HG03565 (cell line): Measurements from ENCODE around the gene STEAP3.

Experiments used
- ATAC-seq: cut with Tn5 transposase; IDR thresholded peaks from one replicate; pipeline ENCODE4 v1.9.1; 2021; ENCODE audit warnings: mild to moderate bottlenecking, moderate library complexity; ENCODE audit not compliant: unreplicated experiment

The STEAP3 gene

DNA sequence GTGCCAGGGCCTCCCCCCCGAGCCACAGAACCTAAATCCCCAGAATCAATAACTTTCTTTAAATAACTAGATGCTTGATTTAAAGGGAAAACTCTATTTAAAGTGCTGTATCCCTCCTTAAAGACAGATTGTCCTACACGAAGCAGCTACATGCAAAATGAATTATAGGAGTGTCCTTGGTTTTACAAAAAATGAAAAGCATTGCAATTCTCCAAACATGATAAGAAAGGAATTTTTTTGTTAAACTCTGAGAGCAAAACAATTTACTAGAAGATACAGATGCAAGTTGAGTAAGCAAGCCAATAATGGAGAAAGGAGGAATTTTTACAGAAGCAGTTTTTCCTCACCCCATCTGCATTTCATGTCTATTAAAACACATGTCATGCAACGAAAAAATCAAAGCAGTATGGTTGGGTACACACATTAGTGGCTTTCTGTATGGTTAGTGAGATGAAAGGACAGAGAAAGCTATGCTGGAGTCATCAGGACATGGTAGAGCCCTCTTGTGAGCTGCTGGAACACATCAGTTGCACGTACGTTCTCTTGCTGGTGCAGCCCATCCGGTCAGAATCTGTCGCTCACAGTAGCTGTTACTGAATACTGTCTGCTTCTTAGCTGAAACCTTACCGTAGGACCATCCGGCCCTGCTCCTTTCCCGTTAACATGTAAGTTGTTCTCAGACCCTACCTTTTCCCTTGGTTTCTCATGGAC, 25.9 kb upstream of the STEAP3 start:
- no peak for ATAC-seq

DNA sequence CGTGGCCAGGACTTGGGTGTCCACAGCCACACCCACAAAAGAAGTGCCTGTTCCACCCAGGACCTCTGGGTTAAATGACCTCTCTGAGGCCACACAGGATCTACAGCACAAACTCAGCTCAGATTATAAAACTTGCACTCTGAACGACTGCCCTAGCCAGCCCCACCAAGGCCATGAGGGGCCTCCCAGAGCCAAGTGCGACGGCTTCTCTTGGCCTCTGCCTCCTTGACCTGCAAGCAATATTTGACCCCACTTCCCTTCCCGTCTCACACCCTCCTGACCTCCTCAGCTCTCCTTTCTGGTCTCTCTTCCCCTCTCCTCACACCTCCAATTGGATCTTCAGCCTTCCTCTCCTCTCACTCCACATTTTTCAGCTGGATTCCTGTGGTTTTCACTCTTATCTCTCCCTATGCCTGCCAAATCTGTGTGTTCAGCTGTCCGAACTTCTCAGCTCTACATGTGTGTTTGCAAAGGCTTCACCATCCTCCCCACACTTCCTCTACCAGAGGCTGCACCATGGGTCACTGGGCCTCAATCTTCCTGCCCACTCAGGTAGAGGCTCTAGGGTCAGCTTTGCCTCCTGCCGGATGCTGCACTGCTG, 25.3 kb upstream of the STEAP3 start:
- no peak for ATAC-seq

DNA sequence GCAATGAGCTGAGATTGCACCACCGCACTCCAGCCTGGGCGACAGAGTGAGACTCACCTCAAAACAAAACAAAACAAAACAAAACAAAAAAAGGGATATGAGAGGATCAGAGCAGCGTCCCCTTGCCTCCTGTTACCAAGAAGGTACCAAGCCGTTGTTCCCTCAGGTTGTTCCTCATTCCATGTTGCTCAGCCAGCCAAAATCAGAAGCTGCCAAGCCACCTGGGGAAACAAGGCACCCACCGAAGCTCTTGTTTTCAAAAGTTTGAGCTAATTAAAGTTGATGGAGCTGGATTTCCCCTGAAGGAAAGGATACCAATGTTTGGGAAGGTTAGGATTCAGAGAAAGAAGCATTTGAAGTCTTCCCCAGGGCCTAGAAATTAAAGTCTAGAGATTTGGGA, 21.8 kb upstream of the STEAP3 start:
- ATAC-seq = no peak

DNA sequence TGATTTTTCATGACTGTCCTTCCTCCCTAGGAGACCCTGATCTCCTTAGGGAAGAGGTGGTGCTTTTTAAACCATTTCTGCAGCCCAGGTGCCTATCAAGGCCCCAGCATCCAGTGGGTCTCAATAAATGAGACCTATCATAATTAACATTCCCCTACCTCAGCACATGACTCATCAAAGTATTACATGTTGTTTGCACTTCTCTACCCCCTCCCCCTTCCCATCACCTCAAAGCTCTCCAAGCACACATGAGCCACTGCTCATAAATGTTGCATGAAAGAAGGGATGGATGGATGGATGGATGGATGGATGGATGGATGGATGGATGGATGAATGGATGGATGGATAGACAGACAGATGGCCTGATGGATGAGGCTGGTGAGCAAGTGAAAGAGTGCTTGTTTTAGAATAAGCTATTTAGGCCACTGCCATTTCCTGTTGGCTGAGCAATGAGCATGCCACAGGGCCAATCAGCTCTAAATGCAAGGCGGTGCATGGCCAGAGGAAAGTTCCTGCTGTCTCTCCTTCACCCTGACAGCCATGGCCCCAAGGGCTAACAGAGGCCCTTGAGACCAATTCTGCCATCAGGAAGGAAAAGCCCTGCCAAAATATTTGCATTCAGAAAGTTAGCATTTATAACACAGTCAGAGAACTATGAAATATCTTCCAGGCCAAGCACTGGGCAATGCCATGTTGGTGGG, 20.9 kb upstream of the STEAP3 start:
- no peak for ATAC-seq

DNA sequence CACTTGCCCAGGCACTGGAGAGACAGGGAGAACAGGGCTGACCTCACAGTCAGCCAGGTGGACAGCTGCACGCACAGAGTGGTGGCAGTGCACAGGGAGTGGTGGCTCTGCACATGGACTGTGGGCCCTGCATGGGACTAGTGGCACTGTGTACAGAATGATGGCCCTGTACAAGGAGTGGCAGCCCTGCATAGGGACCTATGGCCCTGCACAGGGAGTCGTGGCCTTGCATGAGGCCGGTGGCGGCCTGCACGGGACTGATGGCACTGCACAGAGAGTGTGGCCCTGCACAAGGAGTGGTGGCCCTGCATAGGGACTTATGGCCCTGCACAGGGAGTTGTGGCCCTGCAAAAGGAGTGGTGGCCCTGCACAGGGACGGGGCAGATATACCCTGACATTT, 19.1 kb upstream of the STEAP3 start:
- no peak for ATAC-seq

DNA sequence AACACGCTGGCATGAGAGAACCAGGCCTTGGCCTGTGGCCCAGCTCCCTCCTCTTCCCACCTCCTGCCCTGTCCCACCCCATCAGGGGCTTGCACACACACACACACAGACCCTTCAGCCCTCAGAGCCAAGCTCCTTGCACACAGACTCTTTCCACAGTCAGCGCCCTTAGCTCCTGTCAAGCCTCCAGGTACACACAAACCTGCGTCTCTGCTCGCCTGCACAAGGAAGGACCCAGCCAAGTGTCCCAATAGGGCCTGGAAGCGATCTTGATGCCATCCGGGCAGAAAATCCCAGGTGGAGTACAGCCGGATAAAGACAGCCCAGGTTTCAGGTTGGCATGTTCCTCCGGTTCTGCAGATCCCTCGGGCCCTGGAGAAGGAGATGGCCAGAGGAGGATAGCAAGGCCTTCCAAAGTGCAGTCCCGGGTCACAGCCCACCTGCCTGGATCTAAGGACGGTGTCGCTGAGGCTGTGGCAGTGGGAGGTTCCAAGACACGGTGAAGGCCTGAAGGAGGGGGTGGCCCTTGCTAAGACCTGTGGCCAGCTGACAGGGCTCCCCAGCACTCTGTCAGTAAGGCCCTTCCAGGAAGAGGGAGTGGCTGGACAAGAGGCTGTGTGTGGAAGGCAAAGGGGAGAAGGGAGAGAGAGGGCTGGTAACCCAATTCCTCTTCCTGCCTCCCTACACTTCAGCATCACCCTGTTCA, 18.5 kb upstream of the STEAP3 start:
- ATAC-seq = no peak

DNA sequence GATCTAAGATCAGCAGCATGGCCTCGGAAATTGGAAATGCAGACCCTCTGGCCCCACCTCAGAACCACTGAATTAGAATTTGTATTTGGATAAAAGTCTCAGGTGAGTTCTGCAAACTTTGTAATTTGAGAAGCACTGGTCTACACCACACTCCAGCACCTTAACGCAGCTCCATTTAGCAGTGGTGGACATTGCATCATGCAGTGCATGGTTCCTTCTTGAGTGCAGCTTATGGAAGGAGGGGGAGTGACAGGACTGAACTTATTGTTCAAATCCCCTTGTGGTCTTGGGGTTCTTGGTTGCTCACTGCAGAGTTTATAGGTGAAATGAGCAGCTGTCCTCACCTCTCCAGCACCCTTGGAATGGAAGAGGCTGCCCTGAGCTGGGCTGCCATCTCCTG, 17.4 kb upstream of the STEAP3 start:
- no peak for ATAC-seq

DNA sequence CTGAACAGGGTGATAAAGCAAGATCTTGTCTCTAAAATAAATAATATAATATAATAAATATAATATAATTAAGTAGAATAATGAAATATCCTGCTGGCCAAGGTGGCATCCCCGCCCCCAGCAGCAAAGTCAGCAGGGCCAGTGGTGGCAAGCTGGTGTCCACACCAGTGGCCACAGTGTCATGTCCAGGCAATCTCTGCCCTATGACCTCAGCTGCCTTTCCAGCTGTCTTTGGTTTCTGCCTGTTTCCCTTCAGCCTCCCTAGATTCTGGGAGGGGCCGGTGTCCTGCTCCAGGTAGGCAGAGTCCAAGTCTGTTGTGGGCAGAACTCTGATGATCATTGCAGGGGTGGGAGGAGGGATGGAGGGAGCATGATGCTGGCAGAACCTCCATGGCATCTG, 16.2 kb upstream of the STEAP3 start:
- ATAC-seq = no peak

DNA sequence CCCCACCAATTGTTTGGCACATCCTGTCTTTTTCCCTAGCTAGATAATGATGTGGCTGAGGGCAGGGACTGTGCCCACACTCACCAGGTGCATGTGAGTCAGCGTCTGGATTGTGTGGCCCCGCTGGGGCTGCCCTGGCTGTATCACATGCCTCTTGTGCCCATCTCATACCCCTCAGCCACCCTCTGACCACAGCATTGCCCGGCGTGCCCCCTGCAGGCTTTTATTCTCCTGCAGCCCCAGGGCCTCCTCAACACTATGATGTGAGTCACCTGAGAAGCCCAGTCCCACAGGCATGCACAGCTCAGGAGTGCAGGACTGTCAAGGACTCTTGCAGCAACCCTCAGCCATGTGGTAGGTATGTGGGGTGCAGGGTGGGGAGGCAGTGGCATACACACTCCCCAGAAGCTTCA, 14.8 kb upstream of the STEAP3 start:
- ATAC-seq = no peak

DNA sequence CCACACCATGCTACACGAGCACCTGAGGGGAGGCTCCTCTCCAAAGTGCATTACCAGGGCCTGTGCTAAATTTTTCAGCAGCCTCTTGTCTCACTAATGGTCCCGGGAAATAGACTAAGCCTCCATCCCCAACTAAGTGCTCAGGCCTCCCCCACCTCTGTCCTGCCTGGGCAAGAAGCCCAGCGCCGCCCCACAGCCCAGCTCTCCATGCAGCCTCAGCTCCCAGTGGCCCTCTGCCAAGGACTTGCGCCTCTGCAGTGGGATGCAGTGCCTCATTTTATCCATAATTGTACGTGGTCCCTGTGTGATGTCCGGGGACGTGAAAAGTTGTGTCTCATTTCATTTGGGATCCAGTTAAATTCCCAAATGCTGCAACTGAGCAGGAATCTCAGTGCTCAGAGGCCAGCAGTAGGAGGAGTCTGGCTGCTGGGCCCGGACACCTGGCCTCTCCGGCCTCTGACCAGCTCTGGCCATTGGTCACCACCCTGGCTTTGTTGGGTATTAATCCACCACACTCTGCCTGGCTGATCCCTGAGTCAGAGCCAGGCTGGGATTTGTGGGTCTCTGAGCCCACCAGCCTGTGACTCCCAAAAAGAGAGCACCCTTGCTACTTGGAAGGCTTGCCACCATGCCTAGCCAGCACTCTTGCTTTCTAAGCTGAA, 11.4 kb upstream of the STEAP3 start:
- ATAC-seq = no peak

DNA sequence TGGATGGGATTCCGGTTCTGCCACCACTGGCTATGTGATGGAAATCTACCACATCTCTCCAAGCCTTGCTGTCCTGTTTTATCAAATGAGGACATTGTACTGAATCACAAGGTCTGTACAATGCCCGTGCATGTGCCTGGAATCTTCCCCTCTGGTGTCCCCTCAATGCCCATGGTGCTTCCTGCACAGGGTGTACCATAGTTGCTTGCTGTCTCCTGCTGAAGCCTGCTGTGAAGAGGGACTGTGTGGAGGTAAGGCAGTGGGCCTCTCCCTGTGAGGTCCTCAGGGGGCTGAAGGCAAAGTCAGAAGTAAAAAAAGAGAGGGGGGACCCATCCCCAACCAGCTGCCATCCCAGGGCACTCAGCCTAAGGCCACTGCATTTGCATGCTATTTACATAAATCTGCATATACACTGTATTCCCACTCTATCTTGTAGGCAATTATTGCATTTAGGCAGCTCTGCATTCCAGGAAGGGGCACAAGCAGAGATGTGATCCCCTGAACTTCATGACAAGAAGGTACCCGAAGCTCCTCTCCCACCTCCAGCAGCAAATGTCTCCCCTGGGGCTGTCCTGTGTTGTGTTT, 9.1 kb upstream of the STEAP3 start:
- ATAC-seq = no peak

DNA sequence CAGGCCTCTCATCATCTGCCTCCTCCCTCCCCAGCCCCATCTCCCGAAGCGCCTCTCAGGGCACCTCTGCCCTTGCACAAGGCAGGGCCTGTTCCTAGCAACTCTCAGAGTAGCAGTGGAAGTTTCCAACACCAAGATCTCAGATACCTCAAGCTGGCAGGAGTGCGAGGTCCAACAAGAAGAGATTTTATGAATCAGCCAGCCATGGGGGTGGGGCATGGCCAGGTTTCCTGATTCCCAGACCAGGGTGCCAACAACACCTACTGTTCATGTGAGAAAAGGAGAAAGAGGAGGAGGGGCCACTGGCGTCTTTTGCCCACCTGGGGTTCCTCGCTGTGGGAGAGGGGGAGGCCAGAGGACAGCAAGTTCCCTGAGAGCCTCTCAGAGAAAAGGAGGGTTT, 6.6 kb upstream of the STEAP3 start:
- no peak for ATAC-seq

DNA sequence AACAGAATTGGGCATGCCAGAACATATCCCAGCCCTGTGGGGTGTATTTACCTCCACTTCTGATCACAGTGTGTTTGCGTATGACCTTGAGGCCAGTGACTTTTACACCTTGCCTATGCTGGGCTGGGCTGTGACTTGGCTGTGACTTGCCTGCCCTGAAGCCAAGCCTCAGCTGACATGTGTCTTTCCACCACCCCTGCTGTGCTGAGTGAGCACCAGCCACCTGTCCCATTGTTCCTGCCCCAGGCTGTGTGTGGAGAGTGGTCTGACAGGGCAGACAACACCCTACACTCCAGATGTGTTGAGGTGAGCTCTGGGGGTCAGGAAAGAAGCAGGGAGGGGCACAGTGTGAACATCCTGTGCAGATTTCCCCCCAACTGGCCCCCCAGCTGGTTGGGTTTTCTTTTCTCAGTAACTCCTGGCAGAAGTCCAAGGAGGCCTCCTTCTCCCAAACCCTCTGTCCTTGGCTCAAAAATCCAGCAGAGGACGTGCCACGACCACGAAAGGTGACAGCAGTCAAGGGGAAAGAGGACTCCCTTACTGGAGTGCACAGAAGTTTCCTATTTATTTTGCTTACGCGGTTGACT, 5.1 kb upstream of the STEAP3 start:
- no peak for ATAC-seq

DNA sequence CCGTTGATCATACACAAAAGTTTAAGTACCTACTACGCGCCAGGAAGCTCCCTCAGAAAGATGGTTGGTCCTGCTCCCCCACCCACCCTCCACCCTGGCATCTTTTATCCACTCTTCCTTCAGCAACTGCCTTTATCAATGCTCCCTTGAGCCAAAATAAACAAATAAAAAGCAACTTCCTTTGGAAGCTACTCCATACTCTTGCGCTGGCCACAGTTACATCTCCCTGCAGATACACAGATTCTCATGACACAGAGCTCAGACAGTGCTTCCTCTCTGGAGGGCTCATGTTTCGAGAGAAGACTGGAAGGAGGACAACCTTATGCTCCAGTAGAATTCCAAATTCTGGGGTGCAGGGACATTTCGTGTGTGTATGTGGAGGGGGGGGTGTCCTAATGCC, 3.8 kb upstream of the STEAP3 start:
- ATAC-seq = no peak

DNA sequence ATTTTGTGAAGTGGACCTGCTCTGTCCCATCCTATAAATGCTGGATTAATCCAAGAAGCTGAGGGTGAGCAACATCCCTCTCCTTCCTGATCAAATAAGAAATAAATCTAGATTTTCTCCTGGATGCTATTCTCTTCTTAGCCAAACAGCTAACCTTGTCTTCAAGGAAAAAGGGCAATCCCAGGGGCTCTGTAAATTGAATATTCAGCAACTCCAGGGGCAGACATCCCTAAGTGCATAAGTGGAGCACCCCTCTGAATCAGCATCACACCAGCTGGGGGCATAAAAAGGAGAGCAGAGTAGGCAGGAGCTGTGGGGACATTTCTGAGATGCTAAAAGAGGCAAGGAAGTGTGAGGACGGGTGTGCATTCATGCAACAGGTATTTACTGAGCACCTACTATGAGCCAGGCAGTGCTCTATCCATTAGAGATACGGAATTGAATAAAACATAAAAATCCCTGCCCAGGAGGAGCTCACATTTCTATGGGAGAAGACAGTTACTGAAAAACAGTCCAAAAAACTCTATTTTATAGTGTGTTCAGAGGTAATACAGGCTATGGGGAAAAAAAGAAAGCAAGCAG, 2.8 kb upstream of the STEAP3 start:
- ATAC-seq = no peak

DNA sequence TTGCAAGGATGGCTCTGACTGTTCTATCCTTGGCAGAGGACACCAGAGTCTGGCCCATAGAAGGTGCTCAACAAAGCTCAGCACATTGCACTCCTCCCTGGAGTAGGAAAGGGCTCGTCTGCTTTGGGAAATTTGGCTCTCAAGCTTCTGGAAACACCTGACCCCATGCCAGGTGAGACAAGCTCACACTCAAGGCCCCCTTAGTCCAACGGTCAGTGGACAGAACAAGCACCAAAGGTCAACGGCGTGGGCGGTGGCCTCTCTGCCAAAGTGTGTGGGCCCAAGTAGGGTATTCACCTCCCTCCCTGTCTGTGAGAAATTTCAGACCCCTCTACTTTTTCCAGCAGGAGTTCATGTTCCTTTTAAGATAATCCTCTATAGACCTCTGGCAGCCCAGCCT, 2.0 kb upstream of the STEAP3 start:
- ATAC-seq = no peak

DNA sequence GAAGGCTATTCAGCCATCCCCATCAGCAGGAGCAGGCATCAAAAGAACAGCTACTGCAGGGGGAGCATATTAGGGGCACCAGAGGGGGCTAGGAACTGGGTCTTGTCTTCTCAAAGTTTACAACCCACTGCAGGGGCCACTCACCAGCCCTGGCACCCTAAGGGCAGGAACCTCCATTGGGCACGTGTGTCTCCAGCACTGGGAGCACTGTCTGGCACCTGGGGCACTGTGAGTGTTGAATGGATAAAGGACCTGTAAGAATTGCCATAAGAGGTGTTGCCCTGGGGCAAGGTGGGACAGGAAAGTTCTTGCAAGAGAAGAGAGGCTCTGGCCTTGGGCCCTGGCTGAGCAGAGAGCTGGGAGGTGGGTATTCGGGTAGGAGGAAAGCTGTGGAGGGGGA, 1.4 kb upstream of the STEAP3 start:
- ATAC-seq = no peak

DNA sequence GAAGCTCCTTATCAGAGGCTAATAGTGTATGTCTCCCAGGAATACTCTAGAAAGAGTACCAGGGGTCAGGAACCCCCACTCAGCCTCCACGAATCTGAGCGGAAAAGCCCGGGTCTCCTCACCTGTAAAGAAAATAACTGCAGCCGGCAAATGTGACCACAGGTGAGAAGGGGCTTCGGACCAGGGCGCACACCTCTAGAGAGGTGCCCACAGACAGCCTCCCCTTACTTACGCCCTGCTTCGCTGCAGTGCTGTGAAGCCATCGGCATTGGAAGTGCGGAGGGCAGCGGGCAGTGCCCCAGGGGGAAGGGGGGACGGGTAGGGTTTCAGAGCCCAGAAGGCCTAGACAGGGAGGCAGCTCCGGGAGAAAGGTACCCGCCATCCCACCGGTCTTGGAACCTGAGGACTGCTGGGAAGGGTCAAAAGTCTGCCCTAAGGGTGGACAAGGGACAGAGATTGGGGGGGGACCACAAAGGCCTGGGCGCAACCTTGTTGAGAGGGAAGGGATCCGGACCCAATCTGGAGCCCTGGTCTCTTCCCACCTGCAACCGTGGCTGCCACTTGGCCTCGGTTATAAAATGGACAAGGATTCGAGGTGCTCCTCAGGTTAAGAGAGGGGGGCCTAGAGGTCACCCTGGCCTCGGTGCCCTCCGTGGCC, 642 bp upstream of the STEAP3 start:
- ATAC-seq = no peak

DNA sequence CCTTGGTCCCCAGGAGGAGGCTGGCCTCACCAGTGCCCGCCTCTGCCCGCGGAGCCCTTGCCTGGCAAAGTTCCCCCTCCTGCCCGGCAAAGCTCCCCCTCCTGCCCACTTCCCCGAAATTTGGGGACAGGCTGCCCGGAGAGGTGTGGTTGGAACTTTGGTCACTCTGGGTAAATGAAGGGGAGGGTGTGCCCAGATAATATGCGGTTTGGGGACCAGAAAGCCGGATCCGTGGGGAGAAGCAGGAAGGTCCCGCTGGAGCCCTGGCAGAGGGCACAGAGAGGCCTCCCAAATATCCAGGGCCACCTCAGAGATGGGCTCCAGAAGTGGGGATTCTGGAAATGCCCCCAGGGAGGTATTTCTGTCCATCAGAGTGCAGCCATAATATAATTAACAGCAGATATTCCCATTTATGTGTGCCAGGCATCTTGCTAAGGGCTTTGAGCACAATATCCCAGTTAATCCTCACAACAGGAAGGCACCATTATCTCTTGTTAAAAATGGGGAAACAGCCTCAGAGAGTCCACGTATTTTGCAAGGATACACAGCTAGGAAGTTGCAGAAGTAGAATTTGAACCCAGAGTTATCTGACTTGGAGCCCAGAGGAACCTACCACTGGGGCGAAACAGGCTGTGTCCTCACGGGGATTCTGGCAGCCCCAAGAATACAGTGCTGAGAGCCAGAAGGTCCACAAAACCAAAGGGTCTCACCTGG, 914 bp downstream of the STEAP3 start:
- no peak for ATAC-seq
